Measurements from ENCODE around the gene SPAG17.

The SPAG17 gene

DNA sequence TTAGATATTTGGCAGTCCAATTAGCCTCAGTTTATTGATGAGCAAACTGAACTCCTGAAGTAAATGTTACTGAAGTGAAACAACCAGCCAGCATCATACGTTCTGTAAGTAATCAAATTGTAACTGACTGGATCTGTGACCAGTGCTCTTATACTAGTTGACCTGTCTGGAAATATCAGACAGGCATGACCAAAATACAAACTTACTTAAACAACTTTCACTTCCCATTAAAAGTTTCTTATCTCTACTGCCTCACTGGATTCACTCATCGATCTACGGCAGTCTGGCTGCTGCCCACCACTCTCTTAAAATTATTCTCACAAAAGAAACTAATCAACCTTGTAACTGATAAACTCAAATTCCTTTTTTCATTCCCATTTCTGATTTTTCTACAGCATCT, 199.1 kb downstream of the SPAG17 start:
- ATAC-seq = no peak

DNA sequence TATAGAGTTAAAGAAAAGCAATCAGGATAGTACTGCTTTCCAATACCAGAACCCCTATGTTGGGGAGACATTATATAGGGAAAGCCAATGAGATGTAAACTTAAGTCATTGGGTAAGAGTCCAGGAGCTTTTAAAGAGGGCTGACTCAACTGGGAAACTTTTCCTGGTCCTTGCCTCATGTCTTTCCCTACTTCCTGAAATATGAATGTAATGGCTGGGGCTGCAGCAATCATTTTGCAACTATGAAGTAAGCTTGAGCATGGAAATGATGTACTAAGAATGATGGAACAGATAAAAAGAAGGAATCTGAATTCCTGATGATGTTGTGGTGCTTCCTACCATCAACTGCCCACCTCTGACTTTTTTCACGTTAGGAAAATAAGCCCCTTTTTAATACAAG, 199.8 kb downstream of the SPAG17 start:
- no peak for ATAC-seq
- no peak for TF ChIP-seq ARNTL (CRISPR knock-in tag; IDR thresholded peaks at IDR 0.05; ENCODE audit: borderline replicate concordance, low read depth)
- TF ChIP-seq PPARA (CRISPR knock-in tag; IDR thresholded peaks at IDR 0.05; ENCODE audit: borderline replicate concordance) = no peak
- no peak for TF ChIP-seq ISL1 (CRISPR knock-in tag; IDR thresholded peaks at IDR 0.05)
- no peak for TF ChIP-seq PATZ1 (CRISPR knock-in tag; IDR thresholded peaks at IDR 0.05; ENCODE audit: borderline replicate concordance)
- TF ChIP-seq OSR1 (CRISPR knock-in tag; IDR thresholded peaks at IDR 0.05) = no peak
- TF ChIP-seq, protein P1, sequence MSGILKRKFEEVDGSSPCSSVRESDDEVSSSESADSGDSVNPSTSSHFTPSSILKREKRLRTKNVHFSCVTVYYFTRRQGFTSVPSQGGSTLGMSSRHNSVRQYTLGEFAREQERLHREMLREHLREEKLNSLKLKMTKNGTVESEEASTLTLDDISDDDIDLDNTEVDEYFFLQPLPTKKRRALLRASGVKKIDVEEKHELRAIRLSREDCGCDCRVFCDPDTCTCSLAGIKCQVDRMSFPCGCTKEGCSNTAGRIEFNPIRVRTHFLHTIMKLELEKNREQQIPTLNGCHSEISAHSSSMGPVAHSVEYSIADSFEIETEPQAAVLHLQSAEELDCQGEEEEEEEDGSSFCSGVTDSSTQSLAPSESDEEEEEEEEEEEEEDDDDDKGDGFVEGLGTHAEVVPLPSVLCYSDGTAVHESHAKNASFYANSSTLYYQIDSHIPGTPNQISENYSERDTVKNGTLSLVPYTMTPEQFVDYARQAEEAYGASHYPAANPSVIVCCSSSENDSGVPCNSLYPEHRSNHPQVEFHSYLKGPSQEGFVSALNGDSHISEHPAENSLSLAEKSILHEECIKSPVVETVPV (CRISPR knock-in tag; IDR thresholded peaks at IDR 0.05) = no peak
- TF ChIP-seq GLIS3 (CRISPR knock-in tag; IDR thresholded peaks at IDR 0.05) = no peak
- TF ChIP-seq CREB5 (CRISPR knock-in tag; IDR thresholded peaks at IDR 0.05; ENCODE audit: low read depth) = no peak
- no peak for TF ChIP-seq CSDC2 (CRISPR knock-in tag; IDR thresholded peaks at IDR 0.05)
- TF ChIP-seq ZNF8 (CRISPR knock-in tag; IDR thresholded peaks at IDR 0.05) = no peak
- TF ChIP-seq BACH2 (CRISPR knock-in tag; IDR thresholded peaks at IDR 0.05; ENCODE audit: borderline replicate concordance) = no peak
- no peak for TF ChIP-seq TCF4 (CRISPR knock-in tag; IDR thresholded peaks at IDR 0.05; ENCODE audit: borderline replicate concordance)
- no peak for TF ChIP-seq ZFP3 (CRISPR knock-in tag; IDR thresholded peaks at IDR 0.05)
- TF ChIP-seq, protein P2, sequence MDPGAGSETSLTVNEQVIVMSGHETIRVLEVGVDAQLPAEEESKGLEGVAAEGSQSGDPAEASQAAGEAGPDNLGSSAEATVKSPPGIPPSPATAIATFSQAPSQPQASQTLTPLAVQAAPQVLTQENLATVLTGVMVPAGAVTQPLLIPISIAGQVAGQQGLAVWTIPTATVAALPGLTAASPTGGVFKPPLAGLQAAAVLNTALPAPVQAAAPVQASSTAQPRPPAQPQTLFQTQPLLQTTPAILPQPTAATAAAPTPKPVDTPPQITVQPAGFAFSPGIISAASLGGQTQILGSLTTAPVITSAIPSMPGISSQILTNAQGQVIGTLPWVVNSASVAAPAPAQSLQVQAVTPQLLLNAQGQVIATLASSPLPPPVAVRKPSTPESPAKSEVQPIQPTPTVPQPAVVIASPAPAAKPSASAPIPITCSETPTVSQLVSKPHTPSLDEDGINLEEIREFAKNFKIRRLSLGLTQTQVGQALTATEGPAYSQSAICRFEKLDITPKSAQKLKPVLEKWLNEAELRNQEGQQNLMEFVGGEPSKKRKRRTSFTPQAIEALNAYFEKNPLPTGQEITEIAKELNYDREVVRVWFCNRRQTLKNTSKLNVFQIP (CRISPR knock-in tag; IDR thresholded peaks at IDR 0.05; ENCODE audit: borderline replicate concordance, low read depth) = no peak
- TF ChIP-seq ZFP30 (CRISPR knock-in tag; IDR thresholded peaks at IDR 0.05) = no peak
- no peak for TF ChIP-seq ZNF70 (CRISPR knock-in tag; IDR thresholded peaks at IDR 0.05)
- TF ChIP-seq ZNF565 (CRISPR knock-in tag; conservative IDR thresholded peaks at IDR 0.05; ENCODE audit: low read depth) = no peak

More for the DNA sequence above, 199.1 kb downstream of the SPAG17 start:
- TF ChIP-seq ESRRG (CRISPR knock-in tag; IDR thresholded peaks at IDR 0.05) (no peak), PPARA (CRISPR knock-in tag; IDR thresholded peaks at IDR 0.05; ENCODE audit: borderline replicate concordance) (no peak), BACH2 (CRISPR knock-in tag; IDR thresholded peaks at IDR 0.05; ENCODE audit: borderline replicate concordance) (no peak), ZNF565 (CRISPR knock-in tag; conservative IDR thresholded peaks at IDR 0.05; ENCODE audit: low read depth) (no peak), RARB (CRISPR knock-in tag; IDR thresholded peaks at IDR 0.05) (no peak), TSHZ2 (CRISPR knock-in tag; IDR thresholded peaks at IDR 0.05) (no peak), TOX (CRISPR knock-in tag; IDR thresholded peaks at IDR 0.05; ENCODE audit: borderline replicate concordance) (no peak), CREB5 (CRISPR knock-in tag; IDR thresholded peaks at IDR 0.05; ENCODE audit: low read depth) (no peak), GLIS3 (CRISPR knock-in tag; IDR thresholded peaks at IDR 0.05) (no peak), ZNF8 (CRISPR knock-in tag; IDR thresholded peaks at IDR 0.05) (no peak), ZFP3 (CRISPR knock-in tag; IDR thresholded peaks at IDR 0.05) (no peak), ZNF70 (CRISPR knock-in tag; IDR thresholded peaks at IDR 0.05) (no peak), TCF4 (CRISPR knock-in tag; IDR thresholded peaks at IDR 0.05; ENCODE audit: borderline replicate concordance) (no peak)
- TF ChIP-seq, protein P2 (CRISPR knock-in tag; IDR thresholded peaks at IDR 0.05; ENCODE audit: borderline replicate concordance, low read depth) = no peak

Data from SK-N-SH treated with all-trans-retinoic acid at 6 μM for 48 hours (cell line).